H1 (cell line): Measurements from ENCODE around the gene PRDX2. TPM values are rescaled to one million over a fixed set of nuclear protein-coding genes. Genes with fewer than 3 reads are reported as not detected.

ENCODE experiments used
- KDM5A ChIP-seq: fragments of 200-600 bp; IDR thresholded peaks from 2 replicates; pipeline ENCODE4 v1.7.1; 2012; ENCODE audit warnings: mild to moderate bottlenecking, low read length, inconsistent platforms, mixed read lengths
- MAFK ChIP-seq: IDR thresholded peaks from 2 replicates; pipeline ENCODE4 v1.6.1; 2012; ENCODE audit warnings: low read depth, mild to moderate bottlenecking, improper control_type of control experiment, low read length
- RFX5 ChIP-seq: IDR thresholded peaks from 2 replicates; pipeline ENCODE4 v1.6.1; 2011; ENCODE audit warnings: low read depth, low read length, improper control_type of control experiment, borderline replicate concordance
- SP1 ChIP-seq: IDR thresholded peaks from 2 replicates; pipeline ENCODE4 v1.6.1; 2011; ENCODE audit warnings: low read depth, low read length
- TAF1 ChIP-seq: IDR thresholded peaks from 2 replicates; pipeline ENCODE4 v1.6.1; 2011; ENCODE audit warnings: mild to moderate bottlenecking, low read depth, low read length
- polyA plus RNA-seq, 7 experiments: library from polyadenylated mRNA; depleted of rRNA in 3 of 7; stranded (reverse) in 5 of 7; unstranded in 2 of 7; fragments of >200 nt in 5 of 7; fragments of 200-250 nt in 2 of 7; gene quantifications; 1 replicate in 5 of 7; 2 replicates in 1 of 7; 4 replicates in 1 of 7; pipeline versions ENCODE4 v1.2.1 to v1.2.3, GENCODE V29; 2011 to 2013; ENCODE audit warnings: missing spikeins in 2 of 7, mixed read lengths in 2 of 7
- total RNA-seq: library from RNA; stranded (reverse); fragmentation: NEBNext Ultra II Directional; extraction: Animal tissue kit (Norgen Biotek cat#: 25700); gene quantifications from 2 replicates; pipeline ENCODE4 v1.2.1, GENCODE V29; 2021
- TF ChIP-seq, protein P1 (sequence below): fragments of 300-600 bp; sonication (generic); IDR thresholded peaks from 2 replicates; pipeline ENCODE4 v1.7.1; 2012; ENCODE audit warnings: low read length, moderate library complexity, mild to moderate bottlenecking, inconsistent platforms; ENCODE audit not compliant: insufficient replicate concordance

PRDX2 gene
- total and polyA plus RNA-seq, 2 of the 8 experiments (the other 6 are each of a cell fraction or from before 2014, with no cell fraction given), result 380 to 748 TPM

DNA sequence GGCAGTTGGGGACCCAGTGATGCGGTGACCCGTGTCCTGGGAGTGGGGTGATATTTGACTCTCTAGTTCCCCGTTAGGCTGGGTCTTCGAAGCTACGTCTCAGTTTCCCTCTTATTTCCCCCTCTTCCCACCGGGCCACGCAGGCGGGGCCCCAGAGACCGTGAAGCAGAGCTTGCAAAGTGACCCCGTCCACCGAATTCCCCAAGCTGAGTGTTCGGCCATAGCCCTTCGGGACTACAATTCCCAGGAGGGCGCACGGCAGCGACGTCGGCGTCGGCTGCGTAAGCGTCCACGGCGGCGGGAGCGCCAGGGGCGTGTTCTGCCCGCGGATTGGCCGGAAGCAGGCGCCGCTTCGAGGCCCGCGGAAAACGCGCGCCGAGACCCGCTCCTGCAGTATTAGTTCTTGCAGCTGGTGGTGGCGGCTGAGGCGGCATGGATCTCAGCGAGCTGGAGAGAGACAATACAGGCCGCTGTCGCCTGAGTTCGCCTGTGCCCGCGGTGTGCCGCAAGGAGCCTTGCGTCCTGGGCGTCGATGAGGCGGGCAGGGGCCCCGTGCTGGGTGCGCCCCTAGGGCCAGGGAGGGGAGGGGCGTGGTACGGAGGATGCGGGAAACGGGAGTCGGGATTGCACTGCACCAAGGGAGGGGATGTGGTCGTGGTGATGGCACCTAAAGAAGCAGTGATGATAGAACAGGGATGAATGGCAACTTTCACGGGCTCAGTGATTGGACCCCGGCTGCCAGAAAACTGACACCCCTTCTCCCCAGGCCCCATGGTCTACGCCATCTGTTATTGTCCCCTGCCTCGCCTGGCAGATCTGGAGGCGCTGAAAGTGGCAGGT, 4.9 kb upstream of the PRDX2 start, which contains the start of gene RNASEH2A (continued):
- TF ChIP-seq, protein P1, sequence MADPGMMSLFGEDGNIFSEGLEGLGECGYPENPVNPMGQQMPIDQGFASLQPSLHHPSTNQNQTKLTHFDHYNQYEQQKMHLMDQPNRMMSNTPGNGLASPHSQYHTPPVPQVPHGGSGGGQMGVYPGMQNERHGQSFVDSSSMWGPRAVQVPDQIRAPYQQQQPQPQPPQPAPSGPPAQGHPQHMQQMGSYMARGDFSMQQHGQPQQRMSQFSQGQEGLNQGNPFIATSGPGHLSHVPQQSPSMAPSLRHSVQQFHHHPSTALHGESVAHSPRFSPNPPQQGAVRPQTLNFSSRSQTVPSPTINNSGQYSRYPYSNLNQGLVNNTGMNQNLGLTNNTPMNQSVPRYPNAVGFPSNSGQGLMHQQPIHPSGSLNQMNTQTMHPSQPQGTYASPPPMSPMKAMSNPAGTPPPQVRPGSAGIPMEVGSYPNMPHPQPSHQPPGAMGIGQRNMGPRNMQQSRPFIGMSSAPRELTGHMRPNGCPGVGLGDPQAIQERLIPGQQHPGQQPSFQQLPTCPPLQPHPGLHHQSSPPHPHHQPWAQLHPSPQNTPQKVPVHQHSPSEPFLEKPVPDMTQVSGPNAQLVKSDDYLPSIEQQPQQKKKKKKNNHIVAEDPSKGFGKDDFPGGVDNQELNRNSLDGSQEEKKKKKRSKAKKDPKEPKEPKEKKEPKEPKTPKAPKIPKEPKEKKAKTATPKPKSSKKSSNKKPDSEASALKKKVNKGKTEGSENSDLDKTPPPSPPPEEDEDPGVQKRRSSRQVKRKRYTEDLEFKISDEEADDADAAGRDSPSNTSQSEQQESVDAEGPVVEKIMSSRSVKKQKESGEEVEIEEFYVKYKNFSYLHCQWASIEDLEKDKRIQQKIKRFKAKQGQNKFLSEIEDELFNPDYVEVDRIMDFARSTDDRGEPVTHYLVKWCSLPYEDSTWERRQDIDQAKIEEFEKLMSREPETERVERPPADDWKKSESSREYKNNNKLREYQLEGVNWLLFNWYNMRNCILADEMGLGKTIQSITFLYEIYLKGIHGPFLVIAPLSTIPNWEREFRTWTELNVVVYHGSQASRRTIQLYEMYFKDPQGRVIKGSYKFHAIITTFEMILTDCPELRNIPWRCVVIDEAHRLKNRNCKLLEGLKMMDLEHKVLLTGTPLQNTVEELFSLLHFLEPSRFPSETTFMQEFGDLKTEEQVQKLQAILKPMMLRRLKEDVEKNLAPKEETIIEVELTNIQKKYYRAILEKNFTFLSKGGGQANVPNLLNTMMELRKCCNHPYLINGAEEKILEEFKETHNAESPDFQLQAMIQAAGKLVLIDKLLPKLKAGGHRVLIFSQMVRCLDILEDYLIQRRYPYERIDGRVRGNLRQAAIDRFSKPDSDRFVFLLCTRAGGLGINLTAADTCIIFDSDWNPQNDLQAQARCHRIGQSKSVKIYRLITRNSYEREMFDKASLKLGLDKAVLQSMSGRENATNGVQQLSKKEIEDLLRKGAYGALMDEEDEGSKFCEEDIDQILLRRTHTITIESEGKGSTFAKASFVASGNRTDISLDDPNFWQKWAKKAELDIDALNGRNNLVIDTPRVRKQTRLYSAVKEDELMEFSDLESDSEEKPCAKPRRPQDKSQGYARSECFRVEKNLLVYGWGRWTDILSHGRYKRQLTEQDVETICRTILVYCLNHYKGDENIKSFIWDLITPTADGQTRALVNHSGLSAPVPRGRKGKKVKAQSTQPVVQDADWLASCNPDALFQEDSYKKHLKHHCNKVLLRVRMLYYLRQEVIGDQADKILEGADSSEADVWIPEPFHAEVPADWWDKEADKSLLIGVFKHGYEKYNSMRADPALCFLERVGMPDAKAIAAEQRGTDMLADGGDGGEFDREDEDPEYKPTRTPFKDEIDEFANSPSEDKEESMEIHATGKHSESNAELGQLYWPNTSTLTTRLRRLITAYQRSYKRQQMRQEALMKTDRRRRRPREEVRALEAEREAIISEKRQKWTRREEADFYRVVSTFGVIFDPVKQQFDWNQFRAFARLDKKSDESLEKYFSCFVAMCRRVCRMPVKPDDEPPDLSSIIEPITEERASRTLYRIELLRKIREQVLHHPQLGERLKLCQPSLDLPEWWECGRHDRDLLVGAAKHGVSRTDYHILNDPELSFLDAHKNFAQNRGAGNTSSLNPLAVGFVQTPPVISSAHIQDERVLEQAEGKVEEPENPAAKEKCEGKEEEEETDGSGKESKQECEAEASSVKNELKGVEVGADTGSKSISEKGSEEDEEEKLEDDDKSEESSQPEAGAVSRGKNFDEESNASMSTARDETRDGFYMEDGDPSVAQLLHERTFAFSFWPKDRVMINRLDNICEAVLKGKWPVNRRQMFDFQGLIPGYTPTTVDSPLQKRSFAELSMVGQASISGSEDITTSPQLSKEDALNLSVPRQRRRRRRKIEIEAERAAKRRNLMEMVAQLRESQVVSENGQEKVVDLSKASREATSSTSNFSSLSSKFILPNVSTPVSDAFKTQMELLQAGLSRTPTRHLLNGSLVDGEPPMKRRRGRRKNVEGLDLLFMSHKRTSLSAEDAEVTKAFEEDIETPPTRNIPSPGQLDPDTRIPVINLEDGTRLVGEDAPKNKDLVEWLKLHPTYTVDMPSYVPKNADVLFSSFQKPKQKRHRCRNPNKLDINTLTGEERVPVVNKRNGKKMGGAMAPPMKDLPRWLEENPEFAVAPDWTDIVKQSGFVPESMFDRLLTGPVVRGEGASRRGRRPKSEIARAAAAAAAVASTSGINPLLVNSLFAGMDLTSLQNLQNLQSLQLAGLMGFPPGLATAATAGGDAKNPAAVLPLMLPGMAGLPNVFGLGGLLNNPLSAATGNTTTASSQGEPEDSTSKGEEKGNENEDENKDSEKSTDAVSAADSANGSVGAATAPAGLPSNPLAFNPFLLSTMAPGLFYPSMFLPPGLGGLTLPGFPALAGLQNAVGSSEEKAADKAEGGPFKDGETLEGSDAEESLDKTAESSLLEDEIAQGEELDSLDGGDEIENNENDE, result no peak
- TF ChIP-seq SP1, result peak; percentile 15; the same call in 1 of the 2 replicates
- no peak for TF ChIP-seq RFX5
- no peak for TF ChIP-seq MAFK
- TF ChIP-seq TAF1, result peak; percentile 80
- peak; percentile 62; the same call in 1 of the 2 replicates for TF ChIP-seq KDM5A
- TF ChIP-seq, all 59 proteins: peak for 18
